T-helper 1 cell treated with Interleukin-12 subunit alpha and Interleukin-12 subunit beta and Interleukin-4 antibody, amounts not matched to agents 30 ng/mL and 1 ng/mL, for 36 hours (primary cell): Measurements from ENCODE around the gene ZPR1. TPM values are rescaled to one million over a fixed set of nuclear protein-coding genes. Genes with fewer than 3 reads are reported as not detected.
"Not testable (repeated sequence)": the region's sequence is repeated elsewhere in the genome, so short reads cannot be mapped to it uniquely, and the experiment has no call there.

Experiments
- intact Hi-C: fragments of 100-400 bp; cut with micrococcal nuclease; formaldehyde crosslinking; loops from one replicate; pipeline ENCODE4 v1.15.1; 2024
- total RNA-seq: library from RNA; stranded (reverse); gene quantifications from 2 replicates; pipeline ENCODE4 v1.2.3, GENCODE V29; 2022

ZPR1 gene
- total RNA-seq, 1 donor from 2014 or later, result 78.8 TPM

DNA sequence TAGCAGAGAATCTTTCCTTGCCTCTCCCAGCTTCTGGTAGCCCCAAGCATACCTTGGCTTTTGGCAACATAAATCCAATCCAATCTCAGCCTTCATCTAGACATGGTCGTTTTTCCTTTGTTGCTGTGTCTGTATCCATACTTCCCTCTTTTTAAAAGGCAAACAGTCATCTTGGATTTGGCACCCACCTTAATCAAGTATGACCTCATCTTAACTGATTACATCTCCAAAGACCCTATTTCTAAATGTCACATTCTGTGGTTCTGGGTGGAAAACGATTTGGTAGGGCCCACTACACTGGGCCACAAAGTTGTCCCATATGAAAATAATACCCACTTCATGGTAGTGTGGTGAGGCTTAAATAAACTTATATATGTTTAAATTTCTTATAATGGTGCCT, 15.9 kb downstream of the ZPR1 start:
- intact Hi-C loops, result loop anchor here (2.0 to 5.0 kb wide), 2 partner anchors 39 to 555 kb away; partner anchors contain the start of gene CEP164

DNA sequence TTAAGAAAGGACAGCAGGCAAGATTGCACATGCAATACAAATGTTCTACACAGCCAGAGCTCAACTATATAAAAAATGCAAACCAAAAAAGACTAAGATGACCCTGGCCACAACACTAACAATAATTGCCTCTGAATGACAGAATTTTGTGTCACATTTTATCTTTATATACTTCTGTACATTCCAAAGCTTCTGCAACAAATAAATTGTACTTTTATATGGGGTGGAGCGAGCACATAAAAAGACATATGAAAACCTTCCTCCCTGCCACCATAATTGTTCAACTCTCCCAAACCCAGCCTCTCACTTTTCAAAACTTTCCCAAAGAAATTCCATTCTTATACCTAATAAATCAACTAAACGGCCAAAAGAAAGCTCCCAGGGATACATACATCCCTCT, 25.7 kb downstream of the ZPR1 start:
- intact Hi-C loops, result no loop called here

DNA sequence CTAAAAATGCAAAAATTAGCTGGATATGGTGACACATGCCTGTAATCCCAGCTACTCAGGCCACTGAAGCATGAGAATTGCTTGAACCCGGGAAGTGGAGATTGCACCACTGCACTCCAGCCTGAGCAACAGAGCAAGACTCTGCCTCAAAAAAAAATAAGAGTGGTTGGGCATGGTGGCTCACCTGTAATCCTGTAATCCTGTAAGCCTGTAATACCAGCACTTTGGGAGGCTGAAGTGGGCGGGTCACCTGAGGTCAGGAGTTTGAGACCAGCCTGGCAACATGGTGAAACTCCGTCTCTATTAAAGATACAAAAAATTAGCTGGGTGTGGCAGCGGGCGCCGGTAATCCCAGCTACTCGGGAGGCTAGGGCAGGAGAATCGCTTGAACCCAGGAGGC, 31.8 kb downstream of the ZPR1 start:
- intact Hi-C loops, result not testable (repeated sequence)

DNA sequence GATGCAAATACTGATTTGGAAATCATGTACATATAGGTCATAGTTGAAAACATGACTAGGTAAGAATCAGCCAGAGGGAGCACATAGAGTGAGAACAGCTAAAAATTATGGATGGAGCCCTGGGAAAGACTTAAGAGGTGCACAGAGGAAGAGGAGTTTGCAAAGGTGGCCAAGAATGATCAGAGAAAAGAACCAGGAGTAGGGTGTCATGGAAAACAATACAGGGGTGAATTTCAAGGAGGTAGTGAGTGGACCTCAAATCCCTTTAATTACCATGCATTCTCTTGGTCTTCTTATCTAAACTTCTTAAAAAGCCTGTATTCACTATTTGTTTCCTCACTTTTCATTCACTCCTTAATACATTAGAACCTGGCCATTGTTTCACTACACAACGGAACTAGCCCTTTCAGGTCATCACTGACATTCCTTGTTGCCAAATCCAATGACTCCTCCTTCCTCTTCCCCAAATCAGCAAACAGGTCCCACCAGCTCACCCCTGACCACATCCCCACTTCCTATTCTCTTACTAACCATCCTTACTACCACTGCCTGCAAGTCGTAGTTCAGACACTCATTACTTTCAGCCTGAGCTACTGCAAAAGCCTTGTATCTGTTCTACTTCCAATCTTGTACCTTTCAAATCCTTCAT, 37.6 kb downstream of the ZPR1 start:
- intact Hi-C loops, result no loop called here

DNA sequence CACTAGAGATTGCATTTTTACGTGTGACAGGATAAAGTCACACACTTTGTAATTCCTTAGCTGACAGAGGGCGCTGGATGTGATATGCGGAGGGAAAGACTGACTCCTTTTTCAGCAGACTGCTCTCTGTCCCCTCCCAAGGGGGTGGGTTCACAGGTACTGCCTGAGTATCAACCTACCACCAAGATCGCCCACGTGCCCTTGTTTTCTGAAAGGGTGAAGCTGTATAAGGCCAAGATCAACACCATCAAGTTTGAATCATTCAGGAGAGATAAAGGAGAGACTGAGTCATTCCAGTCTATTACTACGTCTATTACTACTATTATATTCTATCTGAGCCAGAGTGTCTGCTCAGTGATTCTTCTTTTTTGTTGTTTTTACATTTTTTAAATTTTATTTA, 45.7 kb downstream of the ZPR1 start:
- intact Hi-C loops, result loop anchor here (1.0 kb wide), 1 partner anchor 10 kb away; no protein-coding TSS in a partner anchor

DNA sequence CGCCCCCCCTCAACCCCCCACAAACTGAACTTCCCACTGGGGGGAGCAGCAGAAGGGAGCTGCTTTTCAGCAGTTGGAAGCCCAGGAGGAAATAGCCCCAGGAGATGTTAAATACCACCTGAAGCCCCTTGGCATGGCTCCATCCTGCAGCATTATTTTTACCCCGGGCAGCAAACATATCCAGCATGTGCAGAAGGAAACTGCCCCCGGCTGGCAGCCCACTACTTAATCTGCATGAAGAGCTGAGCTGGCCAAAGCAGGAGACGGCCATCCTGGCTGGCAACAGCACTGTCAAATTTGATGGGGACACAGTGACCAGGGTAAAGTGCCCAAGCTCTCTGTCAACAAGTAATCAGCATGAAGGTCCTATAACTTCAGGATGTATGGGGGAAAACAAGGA, 47.1 kb downstream of the ZPR1 start:
- intact Hi-C loops, result no loop called here

DNA sequence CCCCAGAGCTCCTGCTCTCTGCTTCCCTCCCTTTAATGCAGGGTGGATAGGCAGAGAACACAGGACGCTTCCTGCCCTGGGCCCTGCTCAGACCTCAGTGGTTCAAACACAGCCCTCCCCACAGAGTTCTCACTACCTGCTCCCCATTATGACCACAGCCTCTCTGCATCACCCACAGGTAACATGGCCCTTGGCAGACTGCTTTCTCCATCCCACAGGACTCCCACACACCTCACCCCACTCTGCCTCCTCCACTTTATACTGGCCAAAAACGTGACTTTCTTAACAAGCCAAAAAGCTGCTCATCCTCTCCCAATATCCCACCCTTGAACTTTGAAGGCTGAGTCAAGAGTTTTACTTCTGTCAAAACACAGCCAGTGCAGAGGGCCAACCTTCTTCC, 48.8 kb downstream of the ZPR1 start:
- intact Hi-C loops, result no loop called here

DNA sequence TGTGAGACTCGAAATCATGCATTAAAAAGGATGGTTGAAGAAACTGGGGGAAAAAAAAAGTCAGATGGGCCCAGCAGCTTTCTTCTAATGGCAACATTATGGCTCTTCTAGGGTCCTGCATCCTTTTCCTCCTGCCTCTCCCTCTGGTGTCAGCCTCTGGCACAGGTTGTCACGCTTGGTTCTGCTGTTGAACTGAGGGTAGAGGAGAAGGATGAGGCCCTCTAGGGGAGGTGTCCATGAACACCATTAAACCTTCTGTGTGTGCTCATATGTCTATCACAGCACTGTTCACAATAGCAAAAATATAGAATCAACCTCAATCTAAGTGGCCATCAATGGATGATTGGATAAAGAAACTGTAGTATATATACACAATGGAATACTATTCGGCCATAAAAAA, 51.1 kb downstream of the ZPR1 start:
- intact Hi-C loops, result no loop called here

DNA sequence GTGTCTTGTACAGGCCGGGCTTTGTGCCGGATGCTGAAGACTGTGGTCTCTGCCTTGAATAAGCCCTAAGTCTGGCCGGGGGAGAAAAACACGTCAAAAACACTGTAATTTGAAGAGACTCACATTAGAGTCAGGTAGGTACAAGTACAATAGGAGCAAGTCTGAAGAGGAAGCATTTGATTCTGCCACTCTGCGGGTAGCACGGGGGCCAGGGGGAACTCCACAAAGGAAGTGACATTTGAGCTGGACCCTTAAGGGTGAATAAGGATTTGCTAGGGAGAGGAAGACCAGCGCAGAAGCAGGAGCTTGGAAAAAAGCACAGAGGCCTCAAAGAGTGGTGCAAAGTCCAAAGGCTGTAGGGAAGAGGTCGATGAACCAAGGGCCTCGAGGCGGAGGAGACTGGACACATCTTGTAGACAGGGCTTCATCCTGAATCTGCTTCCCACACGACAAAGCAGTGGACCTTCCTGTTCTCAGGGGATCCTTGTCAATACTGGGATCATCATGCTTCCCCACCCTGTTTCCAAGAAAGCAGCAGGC, 53.8 kb downstream of the ZPR1 start:
- intact Hi-C loops, result loop anchor here (2.0 kb wide), 1 partner anchor 39 kb away; the partner anchor contains the start of gene BUD13

DNA sequence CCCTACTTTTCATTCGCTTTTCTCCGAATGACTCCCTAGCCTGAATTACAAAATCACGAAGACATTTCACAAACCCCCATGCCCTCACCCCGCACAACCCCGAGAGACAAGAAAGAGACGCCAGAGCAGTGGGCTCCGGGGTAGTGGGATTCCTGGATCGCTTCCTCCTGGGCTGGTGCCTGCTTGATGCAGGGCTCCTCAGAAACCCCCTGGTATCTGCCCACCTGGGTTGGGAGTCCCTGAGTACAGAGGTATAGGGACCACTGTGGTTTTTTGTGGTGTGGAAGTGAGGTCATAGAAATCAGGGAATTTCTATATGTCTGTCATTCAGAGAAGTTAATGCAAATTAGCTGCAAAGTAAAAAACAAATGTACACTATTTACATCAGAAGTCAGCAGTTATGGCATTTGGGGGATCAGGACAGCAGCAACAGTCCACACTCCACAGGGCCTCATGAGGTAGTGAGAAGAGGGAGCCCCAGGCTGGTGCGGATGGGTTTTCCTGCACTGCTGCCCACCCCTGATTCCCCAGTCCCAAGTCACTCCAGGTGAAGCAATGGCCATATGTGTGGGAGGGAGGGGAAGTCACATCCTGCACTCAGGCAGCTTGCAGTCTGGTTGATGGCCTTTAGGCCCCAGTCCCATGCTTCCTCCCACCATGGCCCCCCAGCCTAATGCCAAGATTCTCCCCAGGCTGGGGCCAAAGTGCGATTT, 54.6 kb downstream of the ZPR1 start:
- intact Hi-C loops, result loop anchor here (2.0 kb wide), 1 partner anchor 40 kb away; the partner anchor contains the start of gene BUD13

DNA sequence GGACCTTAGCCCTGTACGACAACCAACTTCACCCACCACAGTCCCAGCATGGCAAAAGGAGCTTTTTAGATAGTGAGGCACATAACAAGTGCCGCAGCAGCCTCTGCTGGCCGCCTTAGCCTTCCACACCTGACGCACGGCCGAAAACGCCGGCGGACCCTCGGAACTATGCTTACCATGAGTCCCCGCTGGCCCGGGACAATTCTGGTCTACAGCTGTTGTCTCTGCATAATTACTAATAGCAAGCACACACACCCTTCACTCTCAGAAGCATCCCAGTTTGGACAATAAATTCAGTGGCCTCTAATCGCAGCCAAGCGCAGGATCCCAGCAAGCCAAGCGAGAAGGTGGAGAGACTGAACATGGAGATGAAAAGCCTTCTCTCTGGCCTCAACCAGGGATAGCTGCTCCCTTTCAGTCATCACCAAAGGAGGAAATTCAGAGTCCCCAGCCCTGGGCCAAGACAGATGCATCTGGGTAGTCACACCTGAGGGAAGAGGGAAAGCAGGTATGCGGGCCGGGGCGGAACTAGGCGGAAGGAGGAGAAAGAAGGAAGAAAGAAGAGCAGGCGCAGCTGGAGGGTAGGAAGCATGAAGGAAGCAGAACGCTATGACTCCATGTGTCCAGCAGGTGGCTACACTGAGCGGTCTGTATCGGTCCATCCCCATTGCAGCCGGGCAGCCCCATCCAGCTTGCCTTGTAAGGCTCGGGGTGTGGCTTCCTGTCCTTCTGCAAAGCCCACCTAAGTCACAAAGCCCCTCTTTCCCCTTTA, 55.4 kb downstream of the ZPR1 start:
- intact Hi-C loops, result loop anchor here (1.0 to 2.0 kb wide), 5 partner anchors 10 to 494 kb away; partner anchors contain the start of gene BUD13

DNA sequence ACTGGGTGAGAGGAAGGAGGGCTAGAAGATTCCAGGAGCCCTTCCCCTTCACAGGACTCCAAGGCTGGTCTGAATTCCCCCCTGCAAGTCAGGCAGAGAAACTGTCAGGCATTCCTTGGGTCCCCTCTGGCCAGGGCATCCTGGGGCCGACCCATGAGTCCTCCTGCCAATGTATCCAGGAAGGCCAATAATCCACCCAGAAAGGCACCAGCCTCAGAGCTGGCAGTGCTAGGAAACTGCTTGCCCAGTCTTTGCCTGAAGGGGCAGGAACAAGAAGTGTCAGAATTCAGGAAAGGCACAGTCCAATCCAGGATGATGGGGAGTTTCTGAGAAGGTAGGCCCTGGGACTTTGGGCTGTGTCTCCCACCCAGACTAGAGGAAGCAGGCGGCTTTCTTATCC, 56.0 kb downstream of the ZPR1 start:
- intact Hi-C loops, result loop anchor here (1.0 to 2.0 kb wide), 5 partner anchors 10 to 494 kb away; partner anchors contain the start of gene BUD13

DNA sequence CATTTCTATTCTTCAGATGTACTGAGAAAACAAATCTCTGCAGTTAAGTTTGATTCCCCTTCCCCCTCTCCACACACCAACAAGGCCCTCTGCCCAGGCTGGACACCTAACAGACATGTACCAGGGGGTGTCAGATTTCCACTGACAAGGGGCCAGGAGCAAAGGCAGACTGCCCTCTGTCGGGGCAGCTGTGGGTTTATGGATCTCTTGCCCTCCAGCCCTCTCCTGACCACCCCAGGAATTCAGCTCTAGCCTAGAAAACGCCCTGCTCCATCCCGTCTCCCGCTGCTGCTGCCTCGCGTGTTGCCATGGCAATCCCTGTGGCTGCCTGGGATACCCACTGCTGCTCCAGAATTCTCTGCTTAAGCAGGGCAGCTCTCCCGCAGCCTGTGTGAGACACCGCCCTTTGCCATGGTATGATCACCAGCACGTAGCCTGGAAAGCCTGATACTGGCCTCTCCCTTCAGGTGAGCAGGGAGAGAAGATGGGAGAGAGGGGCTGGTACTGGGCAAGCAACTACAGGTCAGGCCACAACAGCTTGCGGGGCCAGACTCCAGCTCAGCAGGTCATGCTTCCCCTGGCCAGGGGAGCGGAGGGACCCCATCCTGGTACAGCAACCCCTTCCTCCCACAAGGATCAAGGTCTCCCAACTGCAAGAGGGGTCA, 56.6 kb downstream of the ZPR1 start:
- intact Hi-C loops, result no loop called here

DNA sequence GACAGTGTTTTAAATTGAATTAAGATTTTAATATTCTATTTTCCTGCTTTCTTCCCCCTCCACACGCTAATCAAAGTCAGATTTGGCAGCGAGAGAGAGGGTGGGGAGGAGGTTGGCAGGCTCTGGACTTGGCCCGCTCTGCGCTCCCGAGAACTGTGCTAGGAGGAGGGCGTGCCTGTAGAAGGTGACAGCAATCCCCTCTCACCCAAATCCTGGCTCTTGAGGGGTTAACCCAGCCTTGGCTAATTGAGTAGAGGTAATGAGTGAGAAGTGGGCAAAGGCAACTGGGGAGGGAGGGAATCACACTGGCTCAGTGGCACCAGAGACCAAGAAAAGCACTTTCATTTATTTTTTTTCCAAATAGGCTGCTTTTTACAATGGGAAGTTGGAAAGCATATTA, 57.2 kb downstream of the ZPR1 start:
- intact Hi-C loops, result no loop called here

DNA sequence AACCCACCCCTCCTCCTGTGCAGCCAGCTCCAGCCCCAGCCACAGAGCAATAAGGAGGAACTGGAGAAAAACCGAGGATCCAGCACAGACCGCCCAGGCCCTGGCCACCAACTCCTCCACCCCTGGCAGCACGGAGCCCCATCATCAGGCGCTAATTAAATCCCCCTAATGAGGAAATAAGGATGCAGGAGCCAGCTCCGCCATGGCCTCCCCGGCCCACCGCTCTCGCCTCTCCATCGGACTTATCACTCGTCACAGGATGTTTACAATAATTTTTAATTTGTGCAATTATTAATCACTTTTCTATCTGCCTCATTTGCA, 57.6 kb downstream of the ZPR1 start:
- intact Hi-C loops, result no loop called here

DNA sequence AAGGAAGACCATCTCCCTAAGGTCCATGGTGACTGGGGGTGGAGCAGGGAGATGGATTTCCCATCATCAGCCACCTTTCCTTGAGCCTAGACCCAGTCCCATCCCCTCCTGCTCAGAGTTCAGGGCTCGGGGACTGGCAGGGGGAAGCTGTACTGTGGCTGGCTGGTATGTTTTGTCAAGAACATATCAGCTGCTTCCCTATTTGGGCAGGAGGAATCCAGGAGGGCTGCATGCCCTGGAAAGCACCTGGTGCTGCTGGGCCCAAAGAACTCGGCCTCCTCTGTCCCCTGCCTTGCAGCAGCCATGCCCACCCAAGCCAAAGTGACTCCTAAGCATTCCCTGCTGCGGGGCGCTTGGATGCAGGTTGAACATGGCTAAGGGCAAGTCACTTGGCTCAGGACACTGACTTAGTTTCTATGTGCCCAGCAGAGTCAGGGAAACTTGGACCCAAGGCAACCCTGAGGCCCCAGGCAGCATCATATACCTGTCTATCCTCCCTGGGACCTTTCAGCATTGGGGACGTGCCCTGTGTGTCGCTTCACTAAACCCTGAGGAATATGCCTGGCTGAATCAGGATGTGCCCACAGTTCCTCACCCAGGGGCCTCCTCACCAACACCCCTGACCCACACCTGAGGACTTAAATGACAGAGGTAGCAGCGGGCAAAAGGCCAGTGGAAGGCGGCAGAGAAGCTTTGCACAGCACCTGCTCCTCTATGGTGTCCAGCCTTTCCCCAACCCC, 58.2 kb downstream of the ZPR1 start:
- intact Hi-C loops, result no loop called here

DNA sequence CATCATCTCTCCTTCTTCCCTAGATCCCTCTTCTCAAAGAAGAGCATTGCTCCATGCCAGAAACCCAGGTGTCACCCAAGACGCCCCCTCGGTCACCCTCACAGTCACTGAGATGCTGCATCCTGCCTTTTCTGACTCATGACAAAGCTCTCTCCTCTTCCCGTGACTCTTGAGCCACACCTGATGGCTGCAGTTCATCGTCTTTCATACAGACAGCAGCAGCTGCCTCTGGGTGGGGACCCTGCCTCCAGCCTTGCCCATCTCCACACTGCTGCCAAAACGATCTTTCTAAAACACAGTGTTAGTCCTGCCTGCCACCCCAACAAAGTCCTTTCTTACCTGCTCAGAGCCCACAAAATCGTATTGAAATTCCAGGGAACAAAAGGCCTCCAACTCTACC, 59.8 kb downstream of the ZPR1 start:
- intact Hi-C loops, result no loop called here

DNA sequence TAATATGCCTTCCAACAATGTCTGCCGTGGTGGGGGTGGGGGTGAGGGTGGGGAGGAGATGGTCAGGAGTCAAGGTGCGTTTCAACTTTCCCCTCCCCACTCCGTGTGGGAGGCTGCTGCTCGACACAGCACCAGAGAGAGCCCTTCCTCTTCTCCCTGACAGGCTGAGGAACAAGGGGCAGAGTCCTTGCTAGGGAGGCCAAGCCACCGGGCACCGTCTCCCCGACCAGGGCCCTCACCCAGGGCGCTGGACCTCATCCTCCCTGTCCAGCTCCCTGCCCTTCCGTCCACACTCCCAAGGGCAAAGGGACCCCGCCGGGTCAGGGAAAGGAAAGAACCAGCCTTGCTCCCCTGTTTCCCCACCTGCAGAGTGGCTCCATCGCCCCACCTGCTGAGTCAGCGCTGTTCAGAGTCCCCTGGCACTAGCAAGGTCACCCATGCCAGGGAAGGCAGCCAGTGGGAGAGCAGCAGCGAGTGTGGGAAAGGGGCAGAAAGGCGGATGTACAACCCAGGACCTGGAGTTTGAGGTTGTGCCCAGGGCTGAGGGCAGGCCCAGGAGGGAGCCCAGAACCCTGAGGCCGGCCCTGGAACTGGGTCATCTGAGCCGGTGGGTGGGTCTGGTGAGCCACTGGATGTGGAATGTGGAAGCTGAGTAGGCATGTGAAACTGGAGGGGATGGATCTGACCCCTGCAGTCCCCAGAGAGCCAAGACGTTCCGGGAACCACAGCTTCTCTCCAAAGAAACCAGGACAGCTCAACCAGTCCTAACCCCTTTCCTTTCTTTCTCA, 62.2 kb downstream of the ZPR1 start:
- intact Hi-C loops, result no loop called here

DNA sequence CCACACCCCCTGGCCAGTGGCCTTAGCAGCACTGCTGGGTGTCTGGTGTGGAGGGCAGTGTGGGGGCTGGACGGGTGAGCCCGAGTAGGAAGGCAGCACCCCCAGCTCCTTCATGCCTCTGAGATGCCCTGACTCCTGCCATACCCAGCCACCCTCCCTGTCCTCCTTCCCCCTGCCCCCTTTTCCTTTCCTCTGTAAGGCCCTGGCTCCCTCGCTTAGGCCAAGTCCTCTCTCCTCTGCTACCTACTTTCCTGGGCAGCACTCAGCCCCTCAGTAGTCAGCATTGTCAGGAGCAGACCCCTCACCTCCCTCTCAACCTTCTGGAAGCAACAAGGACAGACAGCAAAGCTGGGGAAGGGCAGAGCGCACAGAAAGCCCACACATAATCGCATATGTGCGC, 63.0 kb downstream of the ZPR1 start:
- intact Hi-C loops, result no loop called here
